Suprapubic skin (tissue), 4 donors: ENCODE measurements around the gene AK2. TPM values are rescaled to one million over a fixed set of nuclear protein-coding genes. Genes with fewer than 3 reads are reported as not detected.

Source experiments
- DNase-seq, 2 donors: peaks; one replicate each; pipeline ENCODE4 v3.0.0-alpha.2; 2019; ENCODE audit warnings: low spot score in 2 of 2
- H3K27ac ChIP-seq: fragments of 200-600 bp; sonication (generic); one replicate; pipeline ENCODE4 v1.5.1; 2019
- H3K27me3 ChIP-seq: fragments of 200-600 bp; sonication (generic); one replicate; pipeline ENCODE4 v1.5.1; 2019
- H3K36me3 ChIP-seq: fragments of 200-600 bp; sonication (generic); one replicate; pipeline ENCODE4 v1.5.1; 2019
- H3K4me1 ChIP-seq: fragments of 200-600 bp; sonication (generic); one replicate; pipeline ENCODE4 v1.5.1; 2019
- H3K4me3 ChIP-seq: fragments of 200-600 bp; sonication (generic); one replicate; pipeline ENCODE4 v1.5.1; 2019; ENCODE audit warnings: mild to moderate bottlenecking
- H3K9me3 ChIP-seq: fragments of 200-600 bp; sonication (generic); one replicate; pipeline ENCODE4 v1.5.1; 2019
- EP300 ChIP-seq: sonication (generic); formaldehyde crosslinking; IDR thresholded peaks from one replicate; pipeline ENCODE4 v1.6.1; 2017; ENCODE audit warnings: antibody characterized with exemption
- POLR2A ChIP-seq, 2 donors: fragments of 450-650 bp; IDR thresholded peaks; one replicate each; pipeline ENCODE4 v1.6.1; 2017; ENCODE audit warnings: antibody characterized with exemption in 2 of 2, mild to moderate bottlenecking in 2 of 2, moderate library complexity in 2 of 2
- POLR2AphosphoS5 ChIP-seq, 3 donors: sonication (generic); formaldehyde crosslinking; IDR thresholded peaks; one replicate each; pipeline ENCODE4 v1.6.1; 2017; ENCODE audit warnings: antibody characterized with exemption in 3 of 3
- WGBS: methylation state at CpG from one replicate; pipeline ENCODE4 v1.1.5; 2018; 5-methylcytosine and 5-hydroxymethylcytosine counted together
- total RNA-seq, 4 donors: library from RNA; depleted of rRNA; stranded (reverse); fragments of >200 nt; gene quantifications; one replicate each; pipeline ENCODE4 v1.1.0, GENCODE V29; 2016
- TF ChIP-seq, protein P1 (sequence below), 2 donors: fragments of 200-600 bp in 1 of 2; fragments of 450-650 bp in 1 of 2; sonication (generic) in 1 of 2; IDR thresholded peaks; one replicate each; pipeline ENCODE4 v1.5.1; 2016 to 2019; ENCODE audit warnings: antibody characterized with exemption in 2 of 2, mild to moderate bottlenecking in 1 of 2, moderate library complexity in 1 of 2

Gene AK2
- total RNA-seq, 4 donors from 2014 or later = 122 to 139 (median 125) TPM

DNA sequence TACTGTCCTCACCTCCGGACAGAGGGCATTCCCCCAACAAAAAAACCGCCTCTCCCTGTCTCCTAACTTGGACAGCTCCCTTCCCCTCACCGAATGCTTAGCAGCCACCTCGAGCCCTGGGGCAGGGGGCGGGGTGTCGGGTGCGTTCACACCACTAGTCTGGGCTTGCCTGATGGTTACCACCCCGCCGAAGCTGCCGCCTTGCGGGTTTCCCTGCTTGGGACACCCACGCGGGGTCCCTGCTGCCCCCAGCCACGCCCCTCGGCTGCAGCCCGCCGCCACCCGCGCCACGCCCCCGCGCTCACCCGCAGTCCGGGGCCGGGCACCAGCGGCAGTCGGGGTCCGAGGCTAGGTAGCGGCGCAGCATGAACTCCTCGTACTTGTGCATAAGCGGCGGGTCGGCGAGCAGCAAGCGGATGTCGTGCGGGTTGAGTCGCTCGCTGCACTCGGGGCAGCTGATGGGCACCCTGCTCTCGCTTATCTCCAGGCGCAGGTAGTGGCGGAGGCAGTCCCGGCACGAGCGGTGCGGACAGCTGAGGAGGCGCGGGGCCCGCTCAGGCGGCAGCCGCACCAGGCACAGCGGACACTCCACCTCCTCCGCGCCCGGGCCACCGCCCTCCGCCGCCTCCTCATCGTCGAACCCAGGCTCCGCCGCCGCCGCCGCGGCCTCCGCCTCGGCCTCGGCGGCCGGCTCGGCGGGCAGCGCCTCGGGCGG, 72.8 kb downstream of the AK2 start:
- Histone ChIP-seq H3K36me3 (no peaks in the 10 kb centered on the region), H3K4me3 (peak overlapping the region; percentile 72), H3K27ac (peak overlapping the region; percentile 98), H3K4me1 (peaks cover 41% of the 10 kb centered on the region), H3K9me3 (no peaks in the 10 kb centered on the region), H3K27me3 (no peaks in the 10 kb centered on the region)
- DNase-seq = peak; percentile 90
- TF ChIP-seq POLR2AphosphoS5 (IDR thresholded peaks at IDR 0.05) = peak in 1 of 3 donors; percentile 5
- no peak for TF ChIP-seq EP300
- WGBS = 0% methylated on average over 8 of the region's 78 CpGs

DNA sequence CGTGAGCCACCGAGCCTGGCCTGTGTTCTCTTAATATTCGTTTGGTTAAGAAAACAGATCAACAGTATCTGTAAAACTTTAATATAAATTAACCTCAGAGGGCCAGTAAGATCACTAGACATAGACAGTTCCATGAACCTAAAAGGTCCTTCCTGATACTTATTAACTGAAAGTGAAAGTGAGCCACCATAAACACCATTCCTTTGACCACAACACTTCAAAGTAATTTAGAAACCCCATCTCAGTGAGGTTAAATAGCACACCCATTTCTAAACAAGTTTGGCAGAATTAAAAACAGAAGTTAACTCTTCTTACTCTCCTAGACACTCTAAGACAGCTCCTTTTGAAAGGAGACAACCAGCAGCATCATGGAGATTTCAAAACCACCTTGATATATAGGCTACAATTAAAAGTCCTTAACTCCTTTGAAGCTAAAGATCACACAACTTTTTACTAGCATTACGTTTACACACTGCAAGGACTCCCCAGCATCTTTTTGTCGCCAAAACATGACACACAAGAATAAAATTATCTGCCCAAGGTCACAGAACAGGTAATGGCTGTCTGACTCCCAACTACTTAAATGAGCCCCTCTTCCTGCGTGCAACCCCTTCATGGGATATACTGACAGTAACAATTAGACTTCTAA, 74.3 kb downstream of the AK2 start:
- peak overlapping the region; percentile 24 for H3K27ac ChIP-seq
- peak overlapping the region; percentile 72 for H3K4me3 ChIP-seq
- no peaks in the 10 kb centered on the region for H3K9me3 ChIP-seq
- peaks cover 47% of the 10 kb centered on the region for H3K4me1 ChIP-seq
- no peak for DNase-seq
- TF ChIP-seq EP300 (no peak), POLR2A (IDR thresholded peaks at IDR 0.05) (no peak), POLR2AphosphoS5 (IDR thresholded peaks at IDR 0.05) (no peak)
- TF ChIP-seq, protein P1, sequence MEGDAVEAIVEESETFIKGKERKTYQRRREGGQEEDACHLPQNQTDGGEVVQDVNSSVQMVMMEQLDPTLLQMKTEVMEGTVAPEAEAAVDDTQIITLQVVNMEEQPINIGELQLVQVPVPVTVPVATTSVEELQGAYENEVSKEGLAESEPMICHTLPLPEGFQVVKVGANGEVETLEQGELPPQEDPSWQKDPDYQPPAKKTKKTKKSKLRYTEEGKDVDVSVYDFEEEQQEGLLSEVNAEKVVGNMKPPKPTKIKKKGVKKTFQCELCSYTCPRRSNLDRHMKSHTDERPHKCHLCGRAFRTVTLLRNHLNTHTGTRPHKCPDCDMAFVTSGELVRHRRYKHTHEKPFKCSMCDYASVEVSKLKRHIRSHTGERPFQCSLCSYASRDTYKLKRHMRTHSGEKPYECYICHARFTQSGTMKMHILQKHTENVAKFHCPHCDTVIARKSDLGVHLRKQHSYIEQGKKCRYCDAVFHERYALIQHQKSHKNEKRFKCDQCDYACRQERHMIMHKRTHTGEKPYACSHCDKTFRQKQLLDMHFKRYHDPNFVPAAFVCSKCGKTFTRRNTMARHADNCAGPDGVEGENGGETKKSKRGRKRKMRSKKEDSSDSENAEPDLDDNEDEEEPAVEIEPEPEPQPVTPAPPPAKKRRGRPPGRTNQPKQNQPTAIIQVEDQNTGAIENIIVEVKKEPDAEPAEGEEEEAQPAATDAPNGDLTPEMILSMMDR (IDR thresholded peaks at IDR 0.05) = no peak
- H3K27me3 ChIP-seq = no peaks in the 10 kb centered on the region
- no peaks in the 10 kb centered on the region for H3K36me3 ChIP-seq
- 24% methylated on average over 6 of the region's 6 CpGs for WGBS

DNA sequence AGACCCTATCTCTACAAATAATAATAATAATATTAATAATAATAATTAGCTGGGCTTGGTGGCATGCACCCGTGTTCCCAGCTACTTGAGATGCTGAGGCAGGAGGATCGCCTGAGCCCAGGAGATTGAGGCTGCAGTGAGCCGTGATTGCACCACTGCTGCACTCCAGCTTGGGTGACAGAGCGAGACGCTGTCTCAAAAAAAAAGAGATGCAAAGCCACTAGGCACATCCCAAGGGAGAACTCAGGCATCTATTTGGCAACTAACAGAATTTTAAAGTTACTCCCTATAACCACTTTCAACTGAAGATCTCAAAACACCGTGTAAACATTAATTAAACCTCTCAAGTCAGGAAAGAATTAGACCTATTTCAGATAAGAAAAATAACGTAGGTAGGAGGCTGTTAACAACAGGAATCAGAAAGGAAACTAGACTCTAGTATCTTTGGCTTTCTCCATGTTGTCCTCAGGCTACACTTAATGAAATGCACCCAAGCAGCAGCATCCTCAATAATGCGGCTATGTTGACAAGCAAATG, 75.8 kb downstream of the AK2 start:
- Histone ChIP-seq H3K9me3 (no peaks in the 10 kb centered on the region), H3K27me3 (no peaks in the 10 kb centered on the region), H3K4me1 (peaks cover 47% of the 10 kb centered on the region), H3K36me3 (no peaks in the 10 kb centered on the region), H3K4me3 (no peak overlapping the region), H3K27ac (no peak overlapping the region)
- WGBS = 36% methylated on average over 8 of the region's 8 CpGs
- no peak for DNase-seq
- TF ChIP-seq POLR2A (IDR thresholded peaks at IDR 0.05) = no peak
- TF ChIP-seq, protein P1 (IDR thresholded peaks at IDR 0.05) = no peak

DNA sequence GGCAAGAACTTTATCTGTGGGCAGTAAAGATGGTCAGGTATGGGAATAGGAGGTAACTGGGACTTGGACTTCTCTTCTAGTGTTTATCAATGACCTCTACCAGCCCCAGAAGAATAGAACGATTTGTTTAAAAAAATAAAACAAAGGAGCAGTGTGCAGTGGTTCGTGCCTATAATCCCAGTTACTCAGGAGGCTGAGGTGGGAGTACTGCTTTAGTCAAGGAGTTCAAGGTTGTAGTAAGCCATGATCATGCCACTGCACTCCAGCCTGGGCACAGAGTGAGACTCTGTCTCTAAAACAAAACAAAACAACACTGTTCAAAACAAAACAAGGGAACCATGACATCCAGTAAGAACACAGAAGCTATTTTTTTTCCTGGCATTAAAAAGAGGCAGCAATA, 76.3 kb downstream of the AK2 start:
- no peak overlapping the region for H3K27ac ChIP-seq
- DNase-seq = no peak
- 31% methylated on average over 2 of the region's 2 CpGs for WGBS

DNA sequence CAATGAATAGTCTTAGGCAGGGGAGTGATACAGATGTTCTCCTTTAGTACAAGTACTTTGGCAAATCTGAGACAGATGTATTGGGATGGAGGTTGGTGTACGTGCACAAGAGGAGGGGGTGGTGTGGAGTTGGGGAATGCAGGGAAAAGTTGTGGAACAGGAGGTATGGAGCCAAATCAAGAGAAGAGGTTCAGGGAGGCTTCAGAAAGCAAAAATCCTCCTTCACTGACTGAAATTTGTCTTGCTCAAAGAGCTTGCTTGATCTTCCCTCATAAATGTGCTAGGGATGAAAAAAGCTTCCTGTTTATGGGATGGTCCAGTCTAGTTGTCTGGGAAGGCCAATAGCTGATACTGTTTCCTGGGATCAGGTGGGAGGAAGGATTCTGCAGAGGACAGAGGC, 77.9 kb downstream of the AK2 start:
- no peaks in the 10 kb centered on the region for H3K9me3 ChIP-seq
- 90% methylated on average over 1 of the region's 1 CpG for WGBS
- no peaks in the 10 kb centered on the region for H3K27me3 ChIP-seq
- no peak overlapping the region for H3K27ac ChIP-seq
- DNase-seq = no peak
- peaks cover 42% of the 10 kb centered on the region for H3K4me1 ChIP-seq
- no peaks in the 10 kb centered on the region for H3K36me3 ChIP-seq
- TF ChIP-seq POLR2A (IDR thresholded peaks at IDR 0.05) (no peak), EP300 (no peak), POLR2AphosphoS5 (IDR thresholded peaks at IDR 0.05) (no peak)
- TF ChIP-seq, protein P1 (IDR thresholded peaks at IDR 0.05) = no peak
- H3K4me3 ChIP-seq = no peak overlapping the region

More for the DNA sequence above, 76.3 kb downstream of the AK2 start:
- Histone ChIP-seq H3K36me3 (no peaks in the 10 kb centered on the region), H3K4me3 (no peak overlapping the region), H3K9me3 (no peaks in the 10 kb centered on the region), H3K27me3 (no peaks in the 10 kb centered on the region), H3K4me1 (peaks cover 46% of the 10 kb centered on the region)
- TF ChIP-seq POLR2A (IDR thresholded peaks at IDR 0.05) (no peak), POLR2AphosphoS5 (IDR thresholded peaks at IDR 0.05) (no peak), EP300 (no peak)
- TF ChIP-seq, protein P1 (IDR thresholded peaks at IDR 0.05) = no peak

Other genes starting within 250 kb of the AK2 start
- gene YARS1, start 219.5 kb downstream of the AK2 start, total RNA-seq = 10 to 100 TPM; 47.1 to 68.1 (median 50.7) TPM
- gene S100PBP, start 219.2 kb downstream of the AK2 start, total RNA-seq = 10 to 100 TPM in 2 of 4 donors, 1 to 10 TPM in 2; 8.8 to 39.7 (median 18.1) TPM
- 1 to 10 TPM in 2 of 4 donors, under 1 TPM in 1, not detected in 1; 0.48 to 3.0 (median 1.6) TPM for gene FNDC5, start 166.0 kb downstream of the AK2 start, total RNA-seq
- gene HPCA, start 150.4 kb downstream of the AK2 start, total RNA-seq = not detected
- 100 to 1,000 TPM in 3 of 4 donors, 10 to 100 TPM in 1; 61.9 to 283 (median 228) TPM for gene TMEM54, start 135.5 kb downstream of the AK2 start, total RNA-seq
- 10 to 100 TPM; 33.1 to 55.5 (median 43.0) TPM for gene RNF19B, start 72.1 kb downstream of the AK2 start, total RNA-seq
- 1 to 10 TPM; 2.1 to 3.7 (median 3.2) TPM for gene AZIN2, start 44.3 kb upstream of the AK2 start, total RNA-seq
- gene TRIM62, start 145.2 kb upstream of the AK2 start, total RNA-seq = 10 to 100 TPM; 25.8 to 41.4 (median 34.0) TPM
- gene ZNF362, start 219.6 kb upstream of the AK2 start, total RNA-seq = 10 to 100 TPM; 18.7 to 23.9 (median 21.9) TPM